GM23338 (cell line): ENCODE measurements around the gene LYSET. TPM values are rescaled to one million over a fixed set of nuclear protein-coding genes. Genes with fewer than 3 reads are reported as not detected.
"Not testable (repeated sequence)": the region's sequence is repeated elsewhere in the genome, so short reads cannot be mapped to it uniquely, and the experiment has no call there.

Experiments
- ATAC-seq: fragments of 200-7000 bp; cut with Tn5 transposase; 3 replicates; pipeline ENCODE4 v1.9.1; 2020
- DNase-seq: peaks from one replicate; pipeline ENCODE4 v3.0.0-alpha.2; 2015; ENCODE audit warnings: low spot score
- H2AFZ ChIP-seq: fragments of 200-600 bp; sonication (generic); 2 replicates; pipeline ENCODE4 v1.8.0; 2016; ENCODE audit warnings: antibody characterized with exemption, mild to moderate bottlenecking, moderate library complexity
- H3F3A ChIP-seq: fragments of 200-600 bp; sonication (generic); replicated peaks from 2 replicates; pipeline ENCODE4 v1.8.0; 2017; ENCODE audit warnings: antibody characterized with exemption, mixed run types, low read depth
- H3K27ac ChIP-seq: fragments of 200-600 bp; sonication (generic); 2 replicates; pipeline ENCODE4 v1.6.1; 2016; ENCODE audit warnings: low read depth
- H3K27me3 ChIP-seq: fragments of 200-600 bp; sonication (generic); 2 replicates; pipeline ENCODE4 v1.8.0; 2016; ENCODE audit warnings: mild to moderate bottlenecking, mixed run types, moderate library complexity; ENCODE audit not compliant: insufficient read depth
- H3K36me3 ChIP-seq: fragments of 200-600 bp; sonication (generic); 2 replicates; pipeline ENCODE4 v1.8.0; 2016; ENCODE audit warnings: mild to moderate bottlenecking; ENCODE audit not compliant: insufficient read depth
- H3K4me1 ChIP-seq: fragments of 200-600 bp; sonication (generic); 2 replicates; pipeline ENCODE4 v1.8.0; 2016; ENCODE audit warnings: mild to moderate bottlenecking, moderate library complexity; ENCODE audit not compliant: insufficient read depth
- H3K4me2 ChIP-seq: fragments of 200-600 bp; sonication (generic); 2 replicates; pipeline ENCODE4 v1.7.1; 2017; ENCODE audit warnings: mixed run types
- H3K4me3 ChIP-seq: fragments of 200-600 bp; sonication (generic); 2 replicates; pipeline ENCODE4 v1.6.1; 2016; ENCODE audit warnings: mixed run types
- H3K79me2 ChIP-seq: fragments of 200-600 bp; sonication (generic); replicated peaks from 2 replicates; pipeline ENCODE4 v1.8.0; 2017; ENCODE audit warnings: mild to moderate bottlenecking; ENCODE audit not compliant: insufficient read depth
- H3K9me2 ChIP-seq: fragments of 200-600 bp; sonication (generic); 2 replicates; pipeline ENCODE4 v1.8.0; 2017; ENCODE audit not compliant: insufficient read depth
- H4K20me1 ChIP-seq: fragments of 200-600 bp; sonication (generic); replicated peaks from 2 replicates; pipeline ENCODE4 v1.8.0; 2017; ENCODE audit warnings: mild to moderate bottlenecking; ENCODE audit not compliant: insufficient read depth
- H3K27ac Mint-ChIP-seq: 2 replicates; pipeline ENCODE4 v1.8.0; 2020; ENCODE audit warnings: inconsistent platforms, mild to moderate bottlenecking, moderate library complexity, mixed read lengths
- H3K27me3 Mint-ChIP-seq: 3 replicates; pipeline ENCODE4 v1.8.0; 2022; ENCODE audit warnings: low read depth, mild to moderate bottlenecking, moderate library complexity, mixed read lengths, inconsistent platforms; ENCODE audit not compliant: insufficient read depth, poor library complexity
- H3K36me3 Mint-ChIP-seq: 3 replicates; pipeline ENCODE4 v1.8.0; 2021; ENCODE audit warnings: low read depth, mild to moderate bottlenecking, inconsistent platforms, moderate library complexity, mixed read lengths
- H3K4me1 Mint-ChIP-seq: 3 replicates; pipeline ENCODE4 v1.8.0; 2020; ENCODE audit warnings: mild to moderate bottlenecking, inconsistent platforms, mixed read lengths
- H3K4me3 Mint-ChIP-seq: 3 replicates; pipeline ENCODE4 v1.8.0; 2021; ENCODE audit warnings: moderate library complexity, mild to moderate bottlenecking, inconsistent platforms, mixed read lengths
- H3K9me3 Mint-ChIP-seq: 3 replicates; pipeline ENCODE4 v1.8.0; 2020; ENCODE audit warnings: moderate library complexity, mild to moderate bottlenecking, inconsistent platforms, mixed read lengths
- EZH2 ChIP-seq: fragments of 200-600 bp; sonication (generic); IDR thresholded peaks from one replicate; pipeline ENCODE4 v1.8.0; 2017; ENCODE audit warnings: antibody characterized with exemption, mild to moderate bottlenecking, low read depth; ENCODE audit not compliant: unreplicated experiment
- EZH2phosphoT487 ChIP-seq: fragments of 200-600 bp; sonication (generic); IDR thresholded peaks from one replicate; pipeline ENCODE4 v1.8.1; 2018; ENCODE audit warnings: antibody characterized with exemption; ENCODE audit not compliant: unreplicated experiment
- NANOG ChIP-seq: IDR thresholded peaks from 2 replicates; pipeline ENCODE4 v1.6.1; 2016; ENCODE audit warnings: antibody characterized with exemption, borderline replicate concordance
- STAT1 ChIP-seq: IDR thresholded peaks from one replicate; pipeline ENCODE4 v1.6.1; 2016; ENCODE audit warnings: antibody characterized with exemption; ENCODE audit not compliant: unreplicated experiment
- polyA plus RNA-seq: library from polyadenylated mRNA; unstranded; fragments of >200 nt; fragmentation: Nextera tagmentation; extraction: Ambion mirVana; gene quantifications from 2 replicates; pipeline ENCODE4 v1.2.1, GENCODE V29; 2016
- total RNA-seq: library from RNA; depleted of rRNA; stranded (reverse); fragments of >200 nt; shearing (Covaris generic); gene quantifications from 2 replicates; pipeline ENCODE4 v1.2.3, GENCODE V29; 2014

Gene LYSET
- total and polyA plus RNA-seq, 2 experiments from 2014 or later, result 14.2 to 34.0 TPM

DNA sequence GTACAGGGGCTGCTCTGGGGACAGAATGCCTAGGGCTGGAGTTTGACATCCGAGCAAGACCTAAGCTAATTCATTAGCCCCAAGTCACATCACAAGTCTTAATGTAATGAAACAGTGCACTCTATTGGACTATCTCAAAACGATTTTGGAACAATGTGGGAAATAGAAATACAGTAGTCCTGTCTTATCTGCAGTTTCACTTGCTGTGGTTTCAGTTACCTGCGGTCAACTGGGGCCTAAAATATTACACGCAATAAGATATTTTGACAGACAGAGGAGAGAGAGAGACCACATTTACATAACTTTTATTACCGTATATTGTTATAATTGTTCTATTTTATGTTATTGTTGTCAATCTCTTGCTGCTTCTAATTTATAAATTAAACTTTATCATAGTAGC lies 21.6 kb upstream of the LYSET start:
- Mint-ChIP-seq H3K9me3 (no peaks in the 10 kb centered on the region; the same call in 2 of the 3 replicates), H3K4me3 (no peak overlapping the region), H3K27me3 (peaks cover 2% of the 10 kb centered on the region), H3K27ac (no peak overlapping the region), H3K36me3 (no peaks in the 10 kb centered on the region), H3K4me1 (peaks cover 6% of the 10 kb centered on the region; the same call in 2 of the 3 replicates)
- TF ChIP-seq EZH2phosphoT487, result no peak
- no peak for TF ChIP-seq EZH2
- no peak for TF ChIP-seq NANOG
- TF ChIP-seq STAT1, result no peak
- no peaks in the 10 kb centered on the region for H3K9me2 ChIP-seq
- H3K27ac ChIP-seq, result no peak overlapping the region
- no peaks in the 10 kb centered on the region for H4K20me1 ChIP-seq
- H3K4me1 ChIP-seq, result peaks cover 5% of the 10 kb centered on the region; the same call in 1 of the 2 replicates
- DNase-seq (no peak), ATAC-seq (no peak)
- no peaks in the 10 kb centered on the region for H3K36me3 ChIP-seq
- H3K4me2 ChIP-seq, result no peak overlapping the region
- no peak overlapping the region for H2AFZ ChIP-seq
- no peaks in the 10 kb centered on the region for H3K79me2 ChIP-seq
- no peaks in the 10 kb centered on the region for H3K27me3 ChIP-seq
- no peak overlapping the region for H3K4me3 ChIP-seq
- H3F3A ChIP-seq, result no peaks in the 10 kb centered on the region

DNA sequence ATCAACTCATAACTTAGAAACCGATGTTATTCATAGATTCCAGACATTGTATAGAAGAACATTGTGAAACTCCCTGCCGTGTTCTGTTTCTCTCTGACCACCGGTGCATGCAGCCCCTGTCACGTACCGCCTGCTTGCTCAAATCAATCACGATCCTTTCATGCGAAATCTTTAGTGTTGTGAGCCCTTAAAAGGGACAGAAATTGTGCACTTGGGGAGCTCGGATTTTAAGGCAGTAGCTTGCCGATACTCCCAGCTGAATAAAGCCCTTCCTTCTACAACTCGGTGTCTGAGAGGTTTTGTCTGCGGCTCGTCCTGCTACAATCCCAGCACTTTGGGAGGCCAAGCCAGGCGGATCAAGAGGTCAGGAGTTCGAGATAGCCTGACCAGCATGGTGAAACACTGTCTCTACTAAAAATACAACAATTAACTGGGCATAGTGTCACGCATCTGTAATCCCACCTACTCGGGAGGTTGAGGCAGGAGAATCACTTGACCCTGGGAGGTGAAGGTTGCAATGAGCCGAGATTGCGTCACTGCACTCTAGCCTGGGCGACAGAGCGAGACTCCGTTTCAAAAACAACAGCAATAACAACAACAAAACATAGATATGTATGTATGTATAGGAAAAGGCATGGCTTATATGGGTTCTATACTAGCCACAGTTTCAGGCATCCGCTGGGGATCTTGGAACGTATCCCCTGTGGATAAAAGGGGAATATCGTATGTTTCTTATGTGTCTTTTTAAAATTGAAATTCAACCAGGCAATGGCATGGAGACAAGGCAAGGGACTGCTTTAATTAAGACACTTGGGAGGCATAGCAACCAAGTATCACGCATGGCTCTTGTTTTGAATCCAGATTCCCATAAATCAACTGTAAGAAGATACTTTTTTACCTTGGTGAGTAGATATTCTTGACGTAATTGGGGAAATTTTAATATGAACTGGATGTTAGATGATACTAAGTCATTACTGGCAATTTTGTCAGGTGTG lies 19.5 kb upstream of the LYSET start:
- H3K4me1 ChIP-seq, H3K4me1 Mint-ChIP-seq, H3K4me3 ChIP-seq, H3K9me3 Mint-ChIP-seq, H3K79me2 ChIP-seq, DNase-seq, H3K27ac Mint-ChIP-seq, H3K27me3 Mint-ChIP-seq, H4K20me1 ChIP-seq, ATAC-seq, H3K4me2 ChIP-seq, H3K36me3 ChIP-seq, H3K36me3 Mint-ChIP-seq, H3F3A ChIP-seq, H3K9me2 ChIP-seq, H2AFZ ChIP-seq, H3K27ac ChIP-seq, H3K4me3 Mint-ChIP-seq, H3K27me3 ChIP-seq: not testable (repeated sequence)

DNA sequence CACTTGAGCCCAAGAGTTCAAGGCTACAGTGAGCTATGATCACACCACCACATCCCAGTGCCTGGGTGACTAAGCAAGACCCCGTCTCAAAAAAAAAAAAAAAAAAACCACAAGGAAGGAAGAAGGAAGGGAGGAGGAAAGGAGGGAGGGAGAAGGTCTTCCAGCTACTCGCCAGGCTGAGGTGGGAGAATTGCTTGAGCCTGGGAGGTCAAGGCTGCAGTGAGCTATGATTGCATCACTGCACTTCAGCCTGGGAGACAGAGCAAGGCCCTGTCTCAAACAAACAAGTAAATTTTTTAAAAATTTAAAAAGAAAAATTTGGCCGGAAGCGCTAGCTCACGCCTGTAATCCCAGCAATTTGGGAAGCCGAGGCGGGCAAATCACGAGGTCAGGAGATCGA lies 16.5 kb upstream of the LYSET start:
- not testable (repeated sequence) for H3K27ac Mint-ChIP-seq, H3K4me3 ChIP-seq, H3K27ac ChIP-seq, H3K36me3 ChIP-seq, H3K4me1 Mint-ChIP-seq, H4K20me1 ChIP-seq, H3K4me1 ChIP-seq, H3K9me3 Mint-ChIP-seq, H3K4me3 Mint-ChIP-seq, H3K36me3 Mint-ChIP-seq, H3K4me2 ChIP-seq, DNase-seq, H3K27me3 ChIP-seq, H3K79me2 ChIP-seq, H3F3A ChIP-seq, H2AFZ ChIP-seq, H3K9me2 ChIP-seq, H3K27me3 Mint-ChIP-seq, ATAC-seq

DNA sequence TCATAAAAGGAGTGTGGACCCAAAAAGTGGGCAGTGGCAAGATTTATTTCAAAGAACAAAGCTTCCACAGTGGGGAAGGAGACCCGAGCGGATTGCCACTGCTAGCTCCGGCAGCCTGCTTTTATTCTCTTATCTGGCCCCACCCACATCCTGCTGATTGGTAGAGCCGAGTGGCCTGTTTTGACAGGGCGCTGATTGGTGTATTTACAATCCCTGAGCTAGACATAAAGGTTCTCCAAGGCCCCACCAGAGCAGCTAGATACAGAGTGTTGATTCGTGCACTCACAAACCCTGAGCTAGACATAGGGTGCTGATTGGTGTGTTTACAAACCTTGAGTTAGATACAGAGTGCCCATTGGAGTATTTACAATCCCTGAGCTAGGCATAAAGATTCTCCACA lies 15.5 kb upstream of the LYSET start:
- H3K27ac Mint-ChIP-seq, result not testable (repeated sequence)

DNA sequence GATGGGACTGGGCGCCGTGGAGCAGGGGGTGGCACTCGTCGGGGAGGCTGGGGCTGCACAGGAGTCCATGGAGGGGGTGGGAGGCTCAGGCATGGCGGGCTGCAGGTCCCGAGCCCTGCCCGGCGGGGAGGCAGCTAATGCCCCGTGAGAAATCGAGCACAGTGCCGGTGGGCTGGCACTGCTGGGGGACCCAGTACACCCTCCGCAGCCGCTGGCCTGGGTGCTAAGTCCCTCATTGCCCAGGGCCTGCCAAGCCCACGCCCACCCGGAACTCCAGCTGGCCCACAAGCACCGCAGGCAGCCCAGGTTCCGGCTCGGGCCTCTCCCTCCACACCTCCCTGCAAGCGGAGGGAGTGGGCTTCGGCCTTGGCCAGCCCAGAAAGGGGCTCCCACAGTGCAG lies 15.0 kb upstream of the LYSET start:
- not testable (repeated sequence) for H3K36me3 ChIP-seq, H4K20me1 ChIP-seq, H3K27me3 Mint-ChIP-seq, H2AFZ ChIP-seq, H3K4me1 Mint-ChIP-seq, ATAC-seq, H3K27me3 ChIP-seq, DNase-seq, H3K27ac ChIP-seq, H3K4me1 ChIP-seq, H3K27ac Mint-ChIP-seq, H3K4me3 ChIP-seq, H3K36me3 Mint-ChIP-seq, H3K4me2 ChIP-seq, H3K4me3 Mint-ChIP-seq, H3K9me2 ChIP-seq, H3K79me2 ChIP-seq, H3K9me3 Mint-ChIP-seq, H3F3A ChIP-seq

More for the DNA sequence above, 15.5 kb upstream of the LYSET start:
- not testable (repeated sequence) for H3K27me3 Mint-ChIP-seq, H3K4me2 ChIP-seq, DNase-seq, H3K4me1 Mint-ChIP-seq, H3K4me3 Mint-ChIP-seq, ATAC-seq, H3K27me3 ChIP-seq, H3K9me2 ChIP-seq, H3K36me3 ChIP-seq, H3F3A ChIP-seq, H3K9me3 Mint-ChIP-seq, H3K36me3 Mint-ChIP-seq, H3K4me3 ChIP-seq, H3K27ac ChIP-seq, H2AFZ ChIP-seq, H4K20me1 ChIP-seq, H3K4me1 ChIP-seq, H3K79me2 ChIP-seq
